CD8-positive, alpha-beta memory T cell (primary cell): ENCODE results near the gene ZNF513. TPM values are rescaled to one million over a fixed set of nuclear protein-coding genes. Genes with fewer than 3 reads are reported as not detected.
A peak's percentile ranks its signal among the peaks of the same experiment; 100 is the strongest.

ENCODE experiments used
- CTCF ChIA-PET: fragments of 350-600 bp; sonication (Branson Sonifier 250); formaldehyde crosslinking; loops from one replicate; lab custom pipeline; 2021; ENCODE audit warnings: antibody characterized with exemption; lab: Charles Lee
- POLR2A ChIA-PET: fragments of 350-600 bp; sonication (Branson Sonifier 250); formaldehyde crosslinking; loops from one replicate; lab custom pipeline; 2021; ENCODE audit warnings: antibody characterized with exemption; lab: Charles Lee
- DNase-seq, 5 donors: peaks; one replicate each; pipeline versions ENCODE4 v3.0.0 to v3.0.0-alpha.2; 2020 to 2022; ENCODE audit warnings: mixed read lengths in 1 of 5
- H3K27ac ChIP-seq: one replicate; pipeline ENCODE4 v1.7.0; 2013; ENCODE audit warnings: low read depth, mild to moderate bottlenecking, low read length, moderate library complexity
- H3K27me3 ChIP-seq: 2 replicates; pipeline ENCODE4 v1.7.0; 2013; ENCODE audit warnings: low read length, mild to moderate bottlenecking; ENCODE audit not compliant: insufficient read depth, poor library complexity, severe bottlenecking
- H3K36me3 ChIP-seq: 2 replicates; pipeline ENCODE4 v1.7.0; 2013; ENCODE audit warnings: mild to moderate bottlenecking, low read length, moderate library complexity; ENCODE audit not compliant: insufficient read depth
- H3K4me1 ChIP-seq: 2 replicates; pipeline ENCODE4 v1.7.0; 2013; ENCODE audit warnings: mild to moderate bottlenecking, low read length, moderate library complexity; ENCODE audit not compliant: insufficient read depth
- H3K4me3 ChIP-seq: 2 replicates; pipeline ENCODE4 v1.7.0; 2013; ENCODE audit warnings: mild to moderate bottlenecking, low read length
- H3K9me3 ChIP-seq: 2 replicates; pipeline ENCODE4 v1.7.0; 2013; ENCODE audit warnings: mild to moderate bottlenecking, low read length
- H3K27ac Mint-ChIP-seq, 8 donors: one replicate each; pipeline ENCODE4 v1.8.0; 2020 to 2021; ENCODE audit warnings: mixed read lengths in 8 of 8, mild to moderate bottlenecking in 6 of 8, inconsistent platforms in 3 of 8, moderate library complexity in 3 of 8
- H3K27me3 Mint-ChIP-seq, 2 donors: one replicate each; pipeline ENCODE4 v1.8.0; 2020 to 2021; ENCODE audit warnings: mixed read lengths in 2 of 2, mild to moderate bottlenecking in 1 of 2, moderate library complexity in 1 of 2
- H3K36me3 Mint-ChIP-seq, 3 donors: one replicate each; pipeline ENCODE4 v1.8.0; 2020 to 2021; ENCODE audit warnings: mixed read lengths in 3 of 3, inconsistent platforms in 1 of 3, mild to moderate bottlenecking in 1 of 3
- H3K4me1 Mint-ChIP-seq, 3 donors: one replicate each; pipeline ENCODE4 v1.8.0; 2020 to 2021; ENCODE audit warnings: mixed read lengths in 3 of 3, inconsistent platforms in 1 of 3, mild to moderate bottlenecking in 1 of 3
- H3K4me3 Mint-ChIP-seq, 7 donors: one replicate each; pipeline ENCODE4 v1.8.0; 2020 to 2021; ENCODE audit warnings: mixed read lengths in 7 of 7, mild to moderate bottlenecking in 6 of 7, moderate library complexity in 4 of 7, inconsistent platforms in 2 of 7
- H3K9me3 Mint-ChIP-seq, 5 donors: one replicate each; pipeline ENCODE4 v1.8.0; 2020 to 2022; ENCODE audit warnings: mixed read lengths in 5 of 5, mild to moderate bottlenecking in 3 of 5, moderate library complexity in 2 of 5, inconsistent platforms in 1 of 5
- polyA plus RNA-seq: library from polyadenylated mRNA; unstranded; fragments of 300-500 nt; fragmentation: Illumina TruSeq; gene quantifications from one replicate; pipeline ENCODE4 v1.2.3, GENCODE V29; 2021
- total RNA-seq, 2 experiments: library from RNA; stranded (reverse); gene quantifications; one replicate each; pipeline ENCODE4 v1.2.3, GENCODE V29; 2021

The ZNF513 gene
- total and polyA plus RNA-seq, 3 experiments from 2014 or later, result 4.7 to 9.9 (median 9.2) TPM

DNA sequence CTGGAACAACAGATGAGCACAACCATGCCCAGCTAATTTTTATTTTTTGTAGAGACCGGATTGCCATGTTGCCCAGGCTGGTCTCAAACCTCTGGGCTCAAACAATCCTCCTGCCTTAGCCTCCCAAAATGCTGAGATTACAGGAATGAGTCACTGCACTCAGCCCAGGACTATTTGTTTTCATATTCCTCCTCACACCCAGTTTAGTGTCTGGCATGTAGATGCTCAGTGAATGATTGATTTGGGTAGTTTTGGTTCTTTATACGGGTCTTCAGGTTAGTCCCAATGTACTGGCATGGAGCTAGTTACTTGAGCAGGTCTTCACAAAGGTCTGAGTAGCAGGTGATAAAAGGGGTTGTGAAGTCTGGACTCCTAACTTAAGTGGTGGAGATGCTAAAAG, 16.6 kb downstream of the ZNF513 start:
- H3K27ac Mint-ChIP-seq, result peak overlapping the region in 1 of 8 donors; percentile 31
- H3K36me3 Mint-ChIP-seq, result peaks cover 0 to 46% (median 6%) of the 10 kb centered on the region in 3 donors
- POLR2A ChIA-PET, result no interaction called here
- no peaks in the 10 kb centered on the region for H3K27me3 Mint-ChIP-seq
- Histone ChIP-seq H3K4me1 (peaks cover 8% of the 10 kb centered on the region), H3K27ac (no peak overlapping the region), H3K36me3 (peaks cover 38% of the 10 kb centered on the region), H3K9me3 (no peaks in the 10 kb centered on the region), H3K27me3 (no peaks in the 10 kb centered on the region), H3K4me3 (no peak overlapping the region)
- no peaks in the 10 kb centered on the region for H3K9me3 Mint-ChIP-seq
- H3K4me3 Mint-ChIP-seq, result peak overlapping the region in 1 of 7 donors; percentile 44
- H3K4me1 Mint-ChIP-seq, result peaks cover 11 to 17% (median 16%) of the 10 kb centered on the region in 3 donors
- DNase-seq, result no peak
- CTCF ChIA-PET, result interaction anchor here (0.9 to 1.2 kb wide), 2 partner anchors 15 to 60 kb away, joined by 3 read pairs; no protein-coding TSS in a partner anchor

- Mint-ChIP-seq H3K27me3 (no peaks in the 10 kb centered on the region), H3K4me3 (peak overlapping the region in 1 of 7 donors; percentile 21), H3K4me1 (peaks cover 14 to 17% (median 17%) of the 10 kb centered on the region in 3 donors), H3K27ac (no peak overlapping the region), H3K9me3 (no peaks in the 10 kb centered on the region), H3K36me3 (peaks cover 0 to 41% (median 6%) of the 10 kb centered on the region in 3 donors)
- peaks cover 30% of the 10 kb centered on the region for H3K36me3 ChIP-seq
- no peak for DNase-seq
- H3K27me3 ChIP-seq, result no peaks in the 10 kb centered on the region
- ChIA-PET POLR2A (no interaction called here), CTCF (no interaction called here)
- H3K4me3 ChIP-seq, result no peak overlapping the region
- no peaks in the 10 kb centered on the region for H3K9me3 ChIP-seq
- no peak overlapping the region for H3K27ac ChIP-seq
- H3K4me1 ChIP-seq, result peaks cover 8% of the 10 kb centered on the region
Observed at GRCh38 chr2:27362678-27363420, 17.7 kb downstream of the ZNF513 start.

DNA sequence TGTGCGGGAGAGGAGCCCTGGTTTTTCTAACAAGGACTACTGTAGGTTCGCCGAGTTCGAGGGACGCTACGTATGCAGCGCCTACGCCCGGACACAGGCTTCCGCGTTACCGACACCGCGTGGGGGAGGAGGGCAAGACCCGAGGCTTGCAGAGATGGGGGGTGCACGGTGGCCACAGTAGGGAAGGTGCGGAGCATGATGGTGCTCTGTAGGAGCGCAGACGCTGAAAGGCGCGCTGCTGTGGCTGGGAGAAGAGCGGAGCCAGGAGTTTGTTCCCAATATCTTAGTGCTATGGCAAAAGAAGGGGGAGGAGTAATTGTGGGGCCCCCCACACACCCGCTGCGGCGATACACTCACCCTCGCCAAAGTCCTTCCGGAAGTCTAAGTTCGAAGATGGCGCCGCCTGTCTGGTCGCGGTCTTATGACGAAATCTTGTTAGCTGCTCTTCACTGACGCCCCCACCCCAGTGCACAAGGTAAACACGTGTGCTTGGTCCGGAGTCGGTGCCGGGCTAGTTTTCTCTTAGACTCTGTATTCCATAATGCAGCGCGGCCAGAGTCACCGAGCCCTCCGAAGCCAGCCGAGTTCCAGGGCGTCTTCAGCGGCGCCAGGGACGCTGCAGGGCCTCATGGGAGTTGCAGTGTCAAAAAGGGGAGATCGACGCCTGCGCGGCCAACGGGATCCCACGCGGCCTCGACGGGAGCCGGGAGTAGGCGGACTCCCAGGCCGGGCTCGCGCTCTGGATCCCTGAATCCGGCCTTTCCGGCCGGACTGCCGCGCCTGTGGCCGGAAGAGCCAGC, 24.0 kb downstream of the ZNF513 start, which contains the start of gene GTF3C2:
Gene GTF3C2, minus strand, starts transcription at position 383 of the 800 bp plus-strand sequence. CDS start 13,210 bp downstream, outside the sequence.
- H3K27me3 ChIP-seq, result no peaks in the 10 kb centered on the region
- ChIA-PET POLR2A (interaction anchor here (0.6 to 1.7 kb wide), 5 partner anchors 13 to 1256 kb away, joined by 4 to 12 read pairs (median 8); partner anchors contain the start of genes EIF2B4, NRBP1, PPM1G and SNX17), CTCF (interaction anchor here (0.8 to 1.0 kb wide), 3 partner anchors 13 to 15 kb away, joined by 3 to 4 read pairs (median 3); partner anchors contain the start of gene EIF2B4)
- peak within 1 kb of the TSS; percentile 92 for H3K4me3 ChIP-seq
- H3K9me3 ChIP-seq, result no peaks in the 10 kb centered on the region
- H3K36me3 ChIP-seq, result no peaks in the 10 kb centered on the region
- H3K27ac ChIP-seq, result peak within 1 kb of the TSS; percentile 90
- Mint-ChIP-seq H3K27ac (peak within 1 kb of the TSS; percentile 98 to 100 (median 99)), H3K9me3 (no peaks in the 10 kb centered on the region), H3K4me1 (peaks cover 44 to 64% (median 58%) of the 10 kb centered on the region in 3 donors), H3K4me3 (peak within 1 kb of the TSS; percentile 93 to 100 (median 99)), H3K36me3 (peaks cover 0 to 23% (median 0%) of the 10 kb centered on the region in 3 donors), H3K27me3 (peaks cover 0 to 1% of the 10 kb centered on the region in 2 donors)
- peaks cover 32% of the 10 kb centered on the region for H3K4me1 ChIP-seq
- DNase-seq, result peak; percentile 86 to 96 (median 93)

GRCh38 chr2:27356056-27356381, 24.5 kb downstream of the ZNF513 start:
- Mint-ChIP-seq H3K4me1 (peaks cover 47 to 68% (median 62%) of the 10 kb centered on the region in 3 donors), H3K4me3 (peak overlapping the region; percentile 93 to 100 (median 99)), H3K27ac (peak overlapping the region; percentile 98 to 100 (median 99)), H3K9me3 (no peaks in the 10 kb centered on the region), H3K36me3 (peaks cover 0 to 25% (median 0%) of the 10 kb centered on the region in 3 donors), H3K27me3 (peaks cover 0 to 1% of the 10 kb centered on the region in 2 donors)
- peak overlapping the region; percentile 90 for H3K27ac ChIP-seq
- peaks cover 36% of the 10 kb centered on the region for H3K4me1 ChIP-seq
- peak overlapping the region; percentile 92 for H3K4me3 ChIP-seq
- CTCF ChIA-PET, result interaction anchor here (0.8 kb wide), 1 partner anchor 14 kb away, joined by 3 read pairs; the partner anchor contains the start of gene EIF2B4
- no peaks in the 10 kb centered on the region for H3K27me3 ChIP-seq
- POLR2A ChIA-PET, result interaction anchor here (0.6 to 1.7 kb wide), 5 partner anchors 14 to 1257 kb away, joined by 4 to 12 read pairs (median 8); partner anchors contain the start of genes EIF2B4, NRBP1, PPM1G and SNX17
- peak in 1 of 5 donors; percentile 49 for DNase-seq
- no peaks in the 10 kb centered on the region for H3K36me3 ChIP-seq
- no peaks in the 10 kb centered on the region for H3K9me3 ChIP-seq

GRCh38 chr2:27354597-27354927, 26.0 kb downstream of the ZNF513 start:
- Mint-ChIP-seq H3K9me3 (no peaks in the 10 kb centered on the region), H3K4me3 (peak overlapping the region in 6 of 7 donors; percentile 27 to 100 (median 62)), H3K36me3 (peaks cover 0 to 32% (median 3%) of the 10 kb centered on the region in 3 donors), H3K27ac (peak overlapping the region in 4 of 8 donors; percentile 15 to 98 (median 73)), H3K27me3 (peaks cover 0 to 1% of the 10 kb centered on the region in 2 donors), H3K4me1 (peaks cover 53 to 77% (median 69%) of the 10 kb centered on the region in 3 donors)
- no peaks in the 10 kb centered on the region for H3K36me3 ChIP-seq
- H3K9me3 ChIP-seq, result no peaks in the 10 kb centered on the region
- H3K4me3 ChIP-seq, result no peak overlapping the region
- no peak for DNase-seq
- ChIA-PET CTCF (interaction anchor here (2.4 kb wide), 1 partner anchor 15 kb away, joined by 6 read pairs; no protein-coding TSS in a partner anchor), POLR2A (interaction anchor here (0.6 to 1.7 kb wide), 2 partner anchors 11 to 15 kb away, joined by 5 read pairs; partner anchors contain the start of gene EIF2B4)
- peaks cover 36% of the 10 kb centered on the region for H3K4me1 ChIP-seq
- H3K27me3 ChIP-seq, result no peaks in the 10 kb centered on the region
- peak overlapping the region; percentile 34 for H3K27ac ChIP-seq

DNA sequence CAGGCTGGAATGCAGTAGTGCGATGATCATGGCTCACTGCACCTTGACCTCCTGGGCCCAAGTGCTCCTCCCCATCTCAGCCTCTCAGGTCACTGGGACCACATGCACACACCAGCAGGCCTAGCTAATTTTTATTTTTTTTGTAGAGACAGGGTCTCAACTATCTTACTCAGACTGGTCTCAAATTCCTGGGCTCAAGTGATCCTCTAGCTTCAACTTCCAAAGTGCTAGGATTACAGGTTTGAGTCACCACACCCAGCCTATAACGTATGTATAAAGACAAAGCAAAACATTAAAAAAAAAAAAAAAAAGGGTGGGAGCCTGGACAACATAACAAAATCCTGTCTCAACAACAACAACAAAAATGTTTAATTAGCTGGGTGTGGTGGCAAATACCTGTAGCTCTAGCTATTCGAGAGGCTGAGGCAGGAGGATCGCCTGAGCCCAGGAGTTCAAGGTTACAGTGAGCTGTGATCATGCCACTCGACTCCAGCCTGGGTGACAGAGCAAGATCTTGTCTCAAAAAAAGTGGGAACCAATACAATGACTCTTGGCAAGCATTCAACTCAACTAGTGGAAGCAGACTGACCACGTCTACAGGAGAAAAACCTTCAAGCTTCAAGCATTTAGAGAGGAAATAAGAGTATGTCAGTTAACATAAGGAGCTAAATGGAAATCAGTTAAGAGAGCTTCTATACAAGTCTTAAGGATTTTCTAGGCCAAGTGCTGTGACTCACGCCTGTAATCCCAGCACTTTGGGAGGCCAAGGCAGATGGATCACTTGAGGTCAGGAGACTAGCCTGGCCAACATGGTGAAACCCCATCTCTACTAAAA, 26.6 kb downstream of the ZNF513 start:
- ChIA-PET CTCF (interaction anchor here (2.4 kb wide), 1 partner anchor 15 kb away, joined by 6 read pairs; no protein-coding TSS in a partner anchor), POLR2A (interaction anchor here (0.6 to 1.7 kb wide), 3 partner anchors 11 to 273 kb away, joined by 4 to 5 read pairs (median 5); partner anchors contain the start of gene EIF2B4)
- peak overlapping the region in 5 of 8 donors; percentile 15 to 98 (median 68) for H3K27ac Mint-ChIP-seq
- no peaks in the 10 kb centered on the region for H3K9me3 Mint-ChIP-seq
- no peak overlapping the region for H3K4me3 ChIP-seq
- H3K27me3 ChIP-seq, result no peaks in the 10 kb centered on the region
- peaks cover 0 to 34% (median 4%) of the 10 kb centered on the region in 3 donors for H3K36me3 Mint-ChIP-seq
- H3K27me3 Mint-ChIP-seq, result peaks cover 0 to 1% of the 10 kb centered on the region in 2 donors
- no peaks in the 10 kb centered on the region for H3K9me3 ChIP-seq
- peaks cover 55 to 81% (median 73%) of the 10 kb centered on the region in 3 donors for H3K4me1 Mint-ChIP-seq
- peak overlapping the region in 6 of 7 donors; percentile 5 to 63 (median 53) for H3K4me3 Mint-ChIP-seq
- no peaks in the 10 kb centered on the region for H3K36me3 ChIP-seq
- peaks cover 36% of the 10 kb centered on the region for H3K4me1 ChIP-seq
- no peak for DNase-seq
- peak overlapping the region; percentile 27 for H3K27ac ChIP-seq
